HepG2 (cell line): ENCODE data around the gene PRUNE1. TPM values are rescaled to one million over a fixed set of nuclear protein-coding genes. Genes with fewer than 3 reads are reported as not detected.

Source experiments
- ATAC-seq: fragments of 200-7000 bp; cut with Tn5 transposase; 3 replicates; pipeline ENCODE4 v1.9.1; 2020; ENCODE audit warnings: mild to moderate bottlenecking, moderate library complexity
- BruUV-seq: library from RNA; stranded (reverse); fragments of 400-500 nt; replicated peaks from 2 replicates; lab custom pipeline; 2021; lab: Mats Ljungman, UMichigan
- CTCF ChIA-PET: fragments of 300-600 bp; formaldehyde crosslinking; extraction: SDS; loops from one replicate; lab custom pipeline; 2021; ENCODE audit warnings: low total read pairs, inconsistent platforms, low intra/inter-chr PET ratio; lab: Yijun Ruan, JAX
- POLR2A ChIA-PET: fragments of 350-600 bp; sonication (Branson Sonifier 250); formaldehyde crosslinking; loops from one replicate; lab custom pipeline; 2020; ENCODE audit warnings: antibody characterized with exemption, inconsistent platforms; lab: Yijun Ruan, JAX
- DNase-seq: peaks from one replicate; pipeline ENCODE4 v3.0.0-alpha.2; 2015; ENCODE audit warnings: low spot score
- FAIRE-seq: peaks from 3 replicates; lab custom pipeline; 2011; peaks lifted over from hg19 to GRCh38; lab: Jason Lieb, UNC
- H2AFZ ChIP-seq: one replicate; pipeline ENCODE4 v1.6.1; 2011; ENCODE audit warnings: low read length, inconsistent platforms
- H3K27ac ChIP-seq: fragments of 300-600 bp; 3 replicates; pipeline ENCODE4 v1.8.0; 2011; ENCODE audit warnings: mixed run types, mild to moderate bottlenecking, mixed read lengths, low read length, inconsistent platforms; ENCODE audit not compliant: insufficient read depth; ENCODE audit errors: extremely low read length
- H3K27me3 ChIP-seq, 2 experiments: fragments of 200-600 bp in 1 of 2; 2 replicates in 1 of 2; 3 replicates in 1 of 2; pipeline versions ENCODE4 v1.6.0 to v1.8.0; 2011; ENCODE audit warnings: low read length in 2 of 2, mild to moderate bottlenecking in 2 of 2, moderate library complexity in 2 of 2, inconsistent platforms in 1 of 2; ENCODE audit not compliant: insufficient read depth in 2 of 2, control insufficient read depth in 1 of 2
- H3K36me3 ChIP-seq, 2 experiments: fragments of 200-600 bp in 1 of 2; replicated peaks in 1 of 2; 2 replicates in 1 of 2; 3 replicates in 1 of 2; pipeline versions ENCODE4 v1.5.1 to v1.8.0; 2011; ENCODE audit warnings: low read length in 2 of 2, inconsistent platforms in 1 of 2; ENCODE audit not compliant: insufficient read depth in 2 of 2, control insufficient read depth in 1 of 2
- H3K4me1 ChIP-seq: 2 replicates; pipeline ENCODE4 v1.5.1; 2012; ENCODE audit warnings: low read length, inconsistent platforms; ENCODE audit not compliant: insufficient read depth
- H3K4me2 ChIP-seq: 2 replicates; pipeline ENCODE4 v1.6.0; 2011; ENCODE audit warnings: low read depth, low read length, inconsistent platforms
- H3K4me3 ChIP-seq, 3 experiments: fragments of 200-600 bp in 1 of 3; sonication (generic), shearing (Covaris generic) in 1 of 3; replicated peaks in 1 of 3; 2 replicates each; pipeline ENCODE4 v1.5.1; 2011 to 2016; ENCODE audit warnings: low read length in 3 of 3, inconsistent platforms in 2 of 3, low read depth in 2 of 3, mild to moderate bottlenecking in 2 of 3, control low read depth in 1 of 3, mixed read lengths in 1 of 3; ENCODE audit not compliant: insufficient read depth in 1 of 3
- H3K79me2 ChIP-seq: one replicate; pipeline ENCODE4 v1.6.1; 2011; ENCODE audit warnings: low read length, inconsistent platforms; ENCODE audit not compliant: insufficient read depth
- H3K9ac ChIP-seq: 2 replicates; pipeline ENCODE4 v1.6.0; 2011; ENCODE audit warnings: mild to moderate bottlenecking, low read depth, low read length, inconsistent platforms; ENCODE audit not compliant: insufficient read depth
- H3K9me3 ChIP-seq: 2 replicates; pipeline ENCODE4 v1.5.1; 2012; ENCODE audit warnings: mild to moderate bottlenecking, low read length
- H4K20me1 ChIP-seq: 2 replicates; pipeline ENCODE4 v1.6.0; 2011; ENCODE audit warnings: inconsistent platforms, mild to moderate bottlenecking, low read length, moderate library complexity; ENCODE audit not compliant: insufficient read depth
- ARID5B ChIP-seq: IDR thresholded peaks from 2 replicates; pipeline ENCODE4 v1.4.0; 2020; ENCODE audit warnings: mild to moderate bottlenecking, missing genetic modification reagents
- ATF2 ChIP-seq: sonication (generic); formaldehyde crosslinking; IDR thresholded peaks from 2 replicates; pipeline ENCODE4 v1.4.0; 2020; ENCODE audit warnings: missing genetic modification reagents
- CHCHD3 ChIP-seq: sonication (generic); formaldehyde crosslinking; IDR thresholded peaks from 2 replicates; pipeline ENCODE4 v1.8.0; 2022; ENCODE audit warnings: mild to moderate bottlenecking, missing genetic modification reagents, moderate library complexity
- GFI1 ChIP-seq: sonication (generic); formaldehyde crosslinking; IDR thresholded peaks from 2 replicates; pipeline ENCODE4 v1.5.0; 2020; ENCODE audit warnings: missing genetic modification reagents, mild to moderate bottlenecking, borderline replicate concordance
- SKI ChIP-seq: fragments of 450-650 bp; IDR thresholded peaks from one replicate; pipeline ENCODE4 v1.6.1; 2018; ENCODE audit warnings: mild to moderate bottlenecking; ENCODE audit not compliant: partially characterized antibody
- SOX6 ChIP-seq, 2 experiments: fragments of 450-650 bp in 1 of 2; sonication (generic) in 1 of 2; formaldehyde crosslinking in 1 of 2; IDR thresholded peaks; 2 replicates each; pipeline versions ENCODE4 v1.4.0 to v1.6.1; 2017 to 2020; ENCODE audit warnings: antibody characterized with exemption in 1 of 2, mild to moderate bottlenecking in 1 of 2, missing genetic modification reagents in 1 of 2
- SP5 ChIP-seq: IDR thresholded peaks from 2 replicates; pipeline ENCODE4 v1.6.1; 2016; ENCODE audit warnings: low read depth, borderline replicate concordance
- THAP8 ChIP-seq: sonication (generic); formaldehyde crosslinking; IDR thresholded peaks from 2 replicates; pipeline ENCODE4 v1.5.1; 2020; ENCODE audit warnings: missing genetic modification reagents, mild to moderate bottlenecking, borderline replicate concordance
- ZNF256 ChIP-seq: sonication (generic); formaldehyde crosslinking; conservative IDR thresholded peaks from 2 replicates; pipeline ENCODE4 v1.4.0; 2020; ENCODE audit warnings: missing genetic modification reagents
- ZNF687 ChIP-seq: sonication (generic); formaldehyde crosslinking; IDR thresholded peaks from 2 replicates; pipeline ENCODE4 v1.5.1; 2020; ENCODE audit warnings: mild to moderate bottlenecking, missing genetic modification reagents, moderate library complexity
- ZNF891 ChIP-seq: sonication (generic); formaldehyde crosslinking; IDR thresholded peaks from 2 replicates; pipeline ENCODE4 v1.5.0; 2020; ENCODE audit warnings: mild to moderate bottlenecking, missing genetic modification reagents
- WGBS: methylation state at CpG from one replicate; pipeline ENCODE4 v1.1.6; 2017; ENCODE audit warnings: low lambda C conversion rate; 5-methylcytosine and 5-hydroxymethylcytosine counted together
- in situ Hi-C: cut with HindIII; loops from 2 replicates; pipeline ENCODE4 v1.10.0; 2017; ENCODE audit warnings: low pct_unique_long_range_greater_than_20kb; ENCODE audit not compliant: extremely low pct_ligation_motif_present
- intact Hi-C: fragments of 100-400 bp; cut with micrococcal nuclease; formaldehyde crosslinking; loops from one replicate; pipeline ENCODE4 v1.10.0; 2022; ENCODE audit not compliant: unreplicated experiment
- polyA plus RNA-seq, 8 experiments: library from polyadenylated mRNA; depleted of rRNA in 3 of 8; stranded (reverse) in 7 of 8; unstranded in 1 of 8; fragments of >200 nt; fragmentation: Illumina TruSeq in 4 of 8; extraction: Trizol in 4 of 8; gene quantifications; 2 replicates each; pipeline versions ENCODE4 v1.2.1 to v1.2.3, GENCODE V29; 2011 to 2016; ENCODE audit warnings: low read depth in 4 of 8, missing spikeins in 1 of 8, mixed read lengths in 1 of 8; ENCODE audit not compliant: insufficient read depth in 1 of 8
- total RNA-seq, 5 experiments: library from RNA; depleted of rRNA; stranded (reverse); fragments of >200 nt; fragmentation: Illumina TruSeq; extraction: Trizol; gene quantifications; 2 replicates each; pipeline ENCODE4 v1.2.3, GENCODE V29; 2016; ENCODE audit warnings: low read depth in 1 of 5

Gene PRUNE1
- total and polyA plus RNA-seq, 2 of the 13 experiments (the other 11 are each of a cell fraction or from before 2014, with no cell fraction given), result 19.0 to 31.9 TPM

GRCh38 chr1:150970808-150971582, 37.3 kb upstream of the PRUNE1 start:
- peaks cover 26% of the 10 kb centered on the region for H4K20me1 ChIP-seq
- peak overlapping the region; percentile 97 for H3K9ac ChIP-seq
- peak overlapping the region; percentile 98 for H3K4me2 ChIP-seq
- intact Hi-C loops (loop anchor here (5.0 kb wide), 1 partner anchor 36 kb away; the partner anchor contains the start of genes MINDY1 and PRUNE1), in situ Hi-C loops (no loop called here)
- H3K79me2 ChIP-seq, result peaks cover 63% of the 10 kb centered on the region
- peaks cover 22 to 34% of the 10 kb centered on the region in 2 experiments for H3K36me3 ChIP-seq
- 22% methylated on average over 10 of the region's 11 CpGs for WGBS
- ChIA-PET POLR2A (interaction anchor here (0.6 to 10.3 kb wide), 20 partner anchors 8 to 423 kb away, joined by 3 to 114 read pairs (median 5); partner anchors contain the start of genes ANXA9, ENSA, MINDY1 and SETDB1), CTCF (interaction anchor here (2.5 kb wide), 1 partner anchor 10 kb away, joined by 18 read pairs; the partner anchor contains the start of gene ANXA9)
- no peaks in the 10 kb centered on the region; a peak in 1 of 5 replicates for H3K27me3 ChIP-seq
- no peaks in the 10 kb centered on the region for H3K9me3 ChIP-seq
- H2AFZ ChIP-seq, result no peak overlapping the region
- ATAC-seq, result peak; percentile 73
- H3K27ac ChIP-seq, result peak overlapping the region; percentile 96
- H3K4me1 ChIP-seq, result peaks cover 56% of the 10 kb centered on the region
- peak; percentile 99 for FAIRE-seq
- peak; percentile 97 for DNase-seq
- BruUV-seq, result no TSS peak
- peak overlapping the region; percentile 35 to 89 (median 42) for H3K4me3 ChIP-seq
- TF ChIP-seq ATF2 (CRISPR knock-in tag) (peak; percentile 74), ZNF891 (no peak), SP5 (CRISPR knock-in tag) (peak; percentile 95), ARID5B (CRISPR knock-in tag) (peak; percentile 93), CHCHD3 (CRISPR knock-in tag) (no peak), GFI1 (CRISPR knock-in tag) (peak; percentile 98), SKI (peak; percentile 73), ZNF256 (CRISPR knock-in tag) (no peak), SOX6 (IDR thresholded peaks at IDR 0.05) (no peak), SOX6 (CRISPR knock-in tag; IDR thresholded peaks at IDR 0.05) (peak; percentile 90), ZNF687 (CRISPR knock-in tag) (peak; percentile 74), THAP8 (CRISPR knock-in tag) (0 out of 2 replicates have a peak, but pooled peaks have one; percentile 65)
